ENCODE measurements around the gene RPP25L.

RPP25L gene

GRCh38 chr9:34581318-34581717 is 30.6 kb downstream of the RPP25L start:
- Histone ChIP-seq H3K4me3 (ENCODE audit: low read depth, low read length) (no peak overlapping the region), H3K27ac (no peak overlapping the region), H3K27me3 (ENCODE audit: insufficient read depth, low read depth, severe bottlenecking) (no peaks in the 10 kb centered on the region), H3K9me3 (ENCODE audit: severe bottlenecking) (no peaks in the 10 kb centered on the region), H3K36me3 (no peaks in the 10 kb centered on the region)
- no peak for TF ChIP-seq CTCF (IDR thresholded peaks at IDR 0.05; ENCODE audit: low read depth, low read length)
- DNase-seq, result no peak

- peak; percentile 46 for DNase-seq
- H3K27me3 ChIP-seq (ENCODE audit: insufficient read depth, low read depth, severe bottlenecking), result no peaks in the 10 kb centered on the region
- H3K4me3 ChIP-seq (ENCODE audit: low read depth, low read length), result no peak overlapping the region
- no peak for TF ChIP-seq CTCF (IDR thresholded peaks at IDR 0.05; ENCODE audit: low read depth, low read length)
- peak overlapping the region; percentile 87 for H3K27ac ChIP-seq
- no peaks in the 10 kb centered on the region for H3K36me3 ChIP-seq
- no peaks in the 10 kb centered on the region for H3K9me3 ChIP-seq (ENCODE audit: severe bottlenecking)
Observed at GRCh38 chr9:34580358-34580757, 31.5 kb downstream of the RPP25L start.

GRCh38 chr9:34579808-34580163 is 32.1 kb downstream of the RPP25L start:
- Histone ChIP-seq H3K27ac (peak overlapping the region; percentile 87), H3K27me3 (ENCODE audit: insufficient read depth, low read depth, severe bottlenecking) (no peaks in the 10 kb centered on the region), H3K9me3 (ENCODE audit: severe bottlenecking) (no peaks in the 10 kb centered on the region), H3K4me3 (ENCODE audit: low read depth, low read length) (no peak overlapping the region), H3K36me3 (no peaks in the 10 kb centered on the region)
- TF ChIP-seq CTCF (IDR thresholded peaks at IDR 0.05; ENCODE audit: low read depth, low read length), result no peak
- no peak for DNase-seq

DNA sequence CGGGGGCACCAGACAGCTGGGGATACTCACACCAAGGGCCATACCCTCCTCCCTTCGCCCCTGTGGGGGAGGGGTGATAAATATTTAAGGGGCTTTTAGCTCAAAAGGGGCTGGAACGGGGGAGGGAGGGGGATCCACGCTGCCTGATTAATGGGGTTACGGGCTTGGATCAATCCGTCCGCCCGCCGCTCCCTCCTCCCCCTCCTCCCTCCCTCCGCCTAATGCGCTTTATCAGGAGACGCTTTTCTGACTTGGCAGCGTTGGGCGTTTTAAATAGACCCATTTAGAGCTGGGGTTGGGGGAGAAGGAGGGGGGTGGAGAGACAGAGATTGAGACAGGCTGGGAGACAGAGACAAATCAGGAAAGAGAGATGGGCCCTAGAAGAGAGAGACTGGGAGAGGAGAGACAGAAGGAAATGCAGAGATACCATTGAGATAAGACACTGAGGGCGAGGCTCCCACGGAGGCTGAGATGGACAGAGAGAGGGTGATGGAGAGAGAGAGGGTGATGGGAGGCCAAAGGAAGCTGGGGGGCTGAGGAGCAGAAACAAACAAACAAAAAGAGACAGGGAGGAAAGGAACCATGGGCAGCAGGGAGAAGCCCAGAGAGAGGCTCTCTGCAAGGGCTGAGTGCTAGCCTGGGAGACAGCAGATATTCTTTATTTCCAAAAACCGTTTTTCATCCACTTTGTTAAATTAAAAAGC is 32.6 kb downstream of the RPP25L start:
- H3K27ac ChIP-seq, result peak overlapping the region; percentile 87
- no peaks in the 10 kb centered on the region for H3K36me3 ChIP-seq
- no peaks in the 10 kb centered on the region for H3K9me3 ChIP-seq (ENCODE audit: severe bottlenecking)
- peak overlapping the region; percentile 18 for H3K4me3 ChIP-seq (ENCODE audit: low read depth, low read length)
- H3K27me3 ChIP-seq (ENCODE audit: insufficient read depth, low read depth, severe bottlenecking), result no peaks in the 10 kb centered on the region
- TF ChIP-seq CTCF (IDR thresholded peaks at IDR 0.05; ENCODE audit: low read depth, low read length), result no peak
- DNase-seq, result peak; percentile 86

DNA sequence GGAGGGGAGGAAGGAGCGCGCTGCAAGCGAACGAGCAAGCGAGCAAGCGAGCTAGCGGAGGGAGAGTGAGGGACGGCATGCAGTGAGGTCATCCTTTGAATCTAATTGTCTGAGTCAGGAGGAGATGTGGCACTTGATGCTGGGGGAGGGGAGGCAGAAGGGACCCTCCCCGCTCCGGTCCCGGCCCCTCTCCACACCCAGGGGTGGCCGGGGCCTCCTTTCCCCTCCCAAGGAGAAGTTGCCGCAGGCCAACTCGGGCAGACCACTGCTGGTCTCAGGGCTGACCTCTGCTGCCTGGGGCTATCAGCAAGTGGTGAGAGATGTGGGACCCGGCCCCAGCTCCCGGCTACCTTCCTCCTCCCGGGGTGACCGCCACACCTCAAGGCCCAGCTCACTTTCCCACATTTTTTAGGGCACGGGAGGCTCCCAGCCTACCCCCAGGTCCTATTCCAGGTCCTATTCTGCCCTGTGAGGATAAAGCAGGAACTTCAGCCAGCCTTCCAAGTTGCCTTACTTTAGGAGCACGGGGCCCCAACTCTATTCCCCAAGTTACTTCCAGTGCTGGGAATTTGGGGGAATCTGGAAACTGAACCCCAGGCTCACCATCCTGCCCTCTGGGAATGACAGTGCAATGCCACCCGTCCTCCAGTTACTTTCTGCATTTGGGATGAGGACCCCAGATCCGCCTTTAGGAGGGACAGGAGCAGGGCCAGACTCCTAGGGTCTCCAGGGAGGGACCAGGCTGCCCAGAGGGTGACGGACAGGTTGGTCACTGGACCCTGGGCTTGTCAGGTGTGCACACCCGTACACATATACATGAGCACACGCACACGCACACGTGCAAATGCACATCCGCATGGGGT is 33.4 kb downstream of the RPP25L start:
- Histone ChIP-seq H3K4me3 (ENCODE audit: low read depth, low read length) (peak overlapping the region; percentile 18), H3K27me3 (ENCODE audit: insufficient read depth, low read depth, severe bottlenecking) (no peaks in the 10 kb centered on the region)

More for the DNA sequence above, 33.4 kb downstream of the RPP25L start:
- TF ChIP-seq CTCF (IDR thresholded peaks at IDR 0.05; ENCODE audit: low read depth, low read length), result no peak
- H3K36me3 ChIP-seq, result no peaks in the 10 kb centered on the region
- H3K9me3 ChIP-seq (ENCODE audit: severe bottlenecking), result no peaks in the 10 kb centered on the region
- DNase-seq, result peak; percentile 44
- H3K27ac ChIP-seq, result peak overlapping the region; percentile 87

All from WERI-Rb-1 (cell line).